Measurements from ENCODE around the gene SIGLEC1. TPM values are rescaled to one million over a fixed set of nuclear protein-coding genes. Genes with fewer than 3 reads are reported as not detected.

SIGLEC1 gene
- total RNA-seq, 1 donor from 2014 or later: not detected

GRCh38 chr20:3674995-3675900, 37.2 kb downstream of the SIGLEC1 start:
- no peak for DNase-seq (ENCODE audit: low read depth)
- no peak overlapping the region for H3K4me3 ChIP-seq (ENCODE audit: low read depth, low read length)
- TF ChIP-seq, protein P1, sequence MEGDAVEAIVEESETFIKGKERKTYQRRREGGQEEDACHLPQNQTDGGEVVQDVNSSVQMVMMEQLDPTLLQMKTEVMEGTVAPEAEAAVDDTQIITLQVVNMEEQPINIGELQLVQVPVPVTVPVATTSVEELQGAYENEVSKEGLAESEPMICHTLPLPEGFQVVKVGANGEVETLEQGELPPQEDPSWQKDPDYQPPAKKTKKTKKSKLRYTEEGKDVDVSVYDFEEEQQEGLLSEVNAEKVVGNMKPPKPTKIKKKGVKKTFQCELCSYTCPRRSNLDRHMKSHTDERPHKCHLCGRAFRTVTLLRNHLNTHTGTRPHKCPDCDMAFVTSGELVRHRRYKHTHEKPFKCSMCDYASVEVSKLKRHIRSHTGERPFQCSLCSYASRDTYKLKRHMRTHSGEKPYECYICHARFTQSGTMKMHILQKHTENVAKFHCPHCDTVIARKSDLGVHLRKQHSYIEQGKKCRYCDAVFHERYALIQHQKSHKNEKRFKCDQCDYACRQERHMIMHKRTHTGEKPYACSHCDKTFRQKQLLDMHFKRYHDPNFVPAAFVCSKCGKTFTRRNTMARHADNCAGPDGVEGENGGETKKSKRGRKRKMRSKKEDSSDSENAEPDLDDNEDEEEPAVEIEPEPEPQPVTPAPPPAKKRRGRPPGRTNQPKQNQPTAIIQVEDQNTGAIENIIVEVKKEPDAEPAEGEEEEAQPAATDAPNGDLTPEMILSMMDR (conservative IDR thresholded peaks at IDR 0.05; ENCODE audit: low read depth, low read length): no peak

DNA sequence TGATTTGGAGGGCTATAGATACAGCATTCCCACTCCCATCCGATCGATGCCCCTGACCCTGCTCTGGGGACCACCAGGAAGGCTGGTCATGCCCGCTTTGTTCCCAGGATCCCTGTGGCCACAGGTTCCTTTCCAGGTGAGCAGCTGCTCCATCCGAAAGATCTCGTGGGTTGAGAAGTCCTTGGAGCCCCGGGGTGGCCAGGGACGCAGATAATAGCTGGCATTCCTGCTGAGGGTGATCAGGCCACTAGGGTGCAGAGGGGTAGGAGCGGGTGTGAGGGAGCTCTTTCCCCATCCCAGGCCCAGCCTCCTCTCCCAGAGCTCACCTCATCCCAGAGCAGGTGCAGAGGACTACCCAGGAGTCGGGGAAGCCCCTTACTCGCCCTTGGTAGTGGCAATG, 38.0 kb downstream of the SIGLEC1 start:
- TF ChIP-seq, protein P1 (conservative IDR thresholded peaks at IDR 0.05; ENCODE audit: low read depth, low read length): no peak

DNA sequence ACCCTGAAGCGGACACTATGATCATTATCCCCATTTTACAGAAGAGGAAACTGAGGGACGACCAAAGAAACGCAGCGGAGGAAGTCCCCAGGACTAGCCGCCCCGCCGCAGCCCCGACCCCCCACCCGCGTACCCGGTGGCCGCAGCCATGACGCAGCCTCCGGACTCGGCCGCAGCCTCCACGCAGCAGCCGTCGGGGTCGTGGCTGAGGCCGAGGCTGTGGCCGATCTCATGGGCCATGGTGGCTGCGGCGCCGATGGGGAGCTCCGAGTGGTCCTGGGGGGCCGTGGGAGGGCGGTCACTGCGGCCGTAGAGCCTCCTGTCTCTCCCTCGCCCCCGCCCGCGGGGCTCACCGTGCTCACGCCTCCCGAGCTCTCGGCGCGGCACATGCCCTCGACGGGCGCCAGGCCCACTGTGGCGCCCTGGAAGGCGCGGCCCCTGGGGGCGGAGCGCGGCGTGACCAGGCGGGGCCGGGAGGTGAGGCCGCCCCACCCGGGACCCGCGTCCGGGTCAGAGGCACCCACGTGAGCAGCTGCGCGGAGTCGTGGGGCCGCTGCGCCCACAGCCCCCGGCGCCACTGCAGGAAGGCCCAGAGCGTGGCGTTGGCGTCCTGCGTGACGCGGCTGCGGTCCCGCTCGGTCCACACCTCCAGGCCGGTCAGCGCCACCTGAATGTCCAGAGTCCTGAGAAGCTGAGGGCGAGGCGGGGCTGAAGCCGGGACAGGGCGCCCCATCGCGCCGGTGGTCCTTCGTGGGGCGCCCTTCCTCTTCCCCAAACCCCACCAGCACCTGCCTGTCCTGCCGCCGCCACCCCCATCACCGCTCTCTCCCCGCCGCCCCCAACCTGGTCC, 39.0 kb downstream of the SIGLEC1 start:
- no peak overlapping the region for H3K4me3 ChIP-seq (ENCODE audit: low read depth, low read length)
- DNase-seq (ENCODE audit: low read depth): no peak
- TF ChIP-seq, protein P1 (conservative IDR thresholded peaks at IDR 0.05; ENCODE audit: low read depth, low read length): no peak

More for the DNA sequence above, 38.0 kb downstream of the SIGLEC1 start:
- H3K4me3 ChIP-seq (ENCODE audit: low read depth, low read length): no peak overlapping the region
- DNase-seq (ENCODE audit: low read depth): no peak

DNA sequence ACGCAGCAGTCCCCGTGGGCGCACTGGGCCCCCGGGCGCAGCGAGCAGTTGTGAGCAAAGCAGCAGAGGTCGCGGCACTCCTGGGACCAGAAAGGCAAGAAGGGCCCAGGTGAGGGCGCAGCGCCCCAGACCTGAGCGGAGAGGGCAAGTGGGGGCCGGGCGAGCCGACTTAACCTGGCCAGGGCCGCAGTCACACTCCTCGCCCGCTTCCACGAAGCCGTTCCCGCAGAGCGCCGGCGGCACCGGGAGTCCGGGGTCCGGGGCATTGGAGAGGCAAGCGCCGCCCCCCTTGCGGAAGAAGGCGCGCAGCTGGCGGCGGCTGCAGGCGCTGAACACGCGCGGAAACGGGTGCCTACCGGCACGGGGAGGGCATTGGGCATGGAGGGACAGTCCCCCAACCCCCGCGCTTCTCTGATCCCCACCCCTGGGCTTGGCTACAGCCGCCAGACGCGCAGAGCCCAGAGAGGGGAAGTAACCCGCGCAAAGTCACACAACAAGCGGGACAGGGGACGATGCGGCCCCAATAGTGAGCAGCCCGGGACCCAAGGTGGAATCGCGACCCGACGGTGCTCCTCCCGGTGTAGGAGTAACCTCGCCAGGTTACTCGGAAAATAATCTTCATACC, 39.7 kb downstream of the SIGLEC1 start:
- no peak overlapping the region for H3K4me3 ChIP-seq (ENCODE audit: low read depth, low read length)
- DNase-seq (ENCODE audit: low read depth): no peak
- TF ChIP-seq, protein P1 (conservative IDR thresholded peaks at IDR 0.05; ENCODE audit: low read depth, low read length): no peak

- TF ChIP-seq, protein P1 (conservative IDR thresholded peaks at IDR 0.05; ENCODE audit: low read depth, low read length): no peak
- H3K4me3 ChIP-seq (ENCODE audit: low read depth, low read length): no peak overlapping the region
- DNase-seq (ENCODE audit: low read depth): no peak
Observed at GRCh38 chr20:3671986-3672546, 40.3 kb downstream of the SIGLEC1 start.

DNA sequence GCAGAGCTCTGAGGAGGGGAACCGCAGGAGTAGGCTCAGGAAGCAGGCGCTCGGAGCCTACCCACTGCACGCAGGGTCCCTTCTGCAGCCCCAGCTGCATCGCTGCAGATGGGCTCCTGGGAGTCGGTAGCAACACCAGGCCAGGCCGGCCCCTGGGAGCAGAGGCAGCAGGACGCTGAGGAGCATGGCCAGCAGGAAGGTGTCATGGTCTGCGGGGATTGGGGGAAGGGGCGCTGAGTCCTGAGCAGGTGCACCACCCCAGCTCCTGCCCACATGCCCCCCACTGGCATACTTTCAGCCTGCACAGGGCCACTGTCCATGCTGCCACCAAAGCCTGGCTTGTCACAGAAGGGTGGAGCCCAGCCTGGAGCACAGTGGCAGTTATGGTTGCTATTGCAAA, 41.5 kb downstream of the SIGLEC1 start:
- TF ChIP-seq, protein P1 (conservative IDR thresholded peaks at IDR 0.05; ENCODE audit: low read depth, low read length): no peak
- DNase-seq (ENCODE audit: low read depth): no peak
- H3K4me3 ChIP-seq (ENCODE audit: low read depth, low read length): no peak overlapping the region
